Urinary bladder (tissue), 4 donors: ENCODE measurements around the gene CCT8. TPM values are rescaled to one million over a fixed set of nuclear protein-coding genes. Genes with fewer than 3 reads are reported as not detected.

Experiments
- DNase-seq: peaks from one replicate; pipeline ENCODE4 v3.0.0-alpha.2; 2015; ENCODE audit errors: extremely low spot score
- H3K27ac ChIP-seq: one replicate; pipeline ENCODE4 v1.5.1; 2013; ENCODE audit warnings: low read depth, mild to moderate bottlenecking, moderate library complexity
- H3K36me3 ChIP-seq: one replicate; pipeline ENCODE4 v1.6.1; 2013; ENCODE audit warnings: mild to moderate bottlenecking, moderate library complexity; ENCODE audit not compliant: insufficient read depth
- H3K4me1 ChIP-seq: one replicate; pipeline ENCODE4 v1.6.1; 2013; ENCODE audit warnings: mild to moderate bottlenecking, moderate library complexity; ENCODE audit not compliant: insufficient read depth
- H3K4me3 ChIP-seq: one replicate; pipeline ENCODE4 v1.5.1; 2013; ENCODE audit warnings: low read depth, low read length
- WGBS: extraction: QIAGEN DNeasy Blood & Tissue Kit; methylation state at CpG from one replicate; pipeline ENCODE4 v1.1.7; 2013; 5-methylcytosine and 5-hydroxymethylcytosine counted together
- polyA plus RNA-seq: library from polyadenylated mRNA; stranded (reverse); fragments of 200-250 nt; gene quantifications from one replicate; pipeline ENCODE4 v1.2.3, GENCODE V29; 2013
- total RNA-seq: library from RNA; depleted of rRNA; stranded (reverse); fragments of >200 nt; gene quantifications from one replicate; pipeline ENCODE4 v1.2.3, GENCODE V29; 2014
- donor health status: healthy with polysubstance abuse.
- donor health status: healthy.

The CCT8 gene
- total and polyA plus RNA-seq, 2 donors = 95.4 to 134 TPM

DNA sequence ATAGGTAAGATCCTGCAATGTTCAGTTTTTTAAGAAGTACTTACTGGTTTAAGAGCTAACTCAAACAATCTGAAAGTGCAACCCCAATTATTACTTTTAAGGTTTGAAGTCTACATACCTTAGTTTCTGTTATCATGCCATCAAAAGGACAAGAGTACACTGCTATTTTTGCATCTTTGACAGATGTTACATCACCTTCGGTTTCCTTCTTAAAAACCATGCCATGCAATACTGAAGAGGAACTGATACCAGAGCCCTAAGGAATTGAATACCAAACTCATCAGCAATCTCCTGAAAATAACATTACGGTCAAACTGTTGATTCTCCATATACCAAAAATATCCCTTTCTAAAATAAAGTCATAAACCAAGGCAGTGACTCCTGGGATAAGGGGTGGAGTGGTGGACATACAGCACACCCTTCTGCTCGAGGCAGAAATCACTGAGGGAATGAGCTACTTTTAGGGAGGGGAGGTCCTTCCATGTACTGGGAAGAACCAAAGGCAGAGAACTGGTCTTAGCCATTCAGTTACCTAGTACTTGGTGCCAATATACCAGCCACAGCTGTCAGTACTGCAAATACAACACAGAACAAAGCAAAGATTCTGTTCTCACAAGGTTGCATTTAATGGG lies 8.5 kb downstream of the CCT8 start:
- H3K4me1 ChIP-seq = no peaks in the 10 kb centered on the region
- no peak overlapping the region for H3K4me3 ChIP-seq
- no peak overlapping the region for H3K27ac ChIP-seq
- 79% methylated on average over 3 of the region's 3 CpGs for WGBS
- DNase-seq = no peak
- H3K36me3 ChIP-seq = peaks cover 6% of the 10 kb centered on the region

DNA sequence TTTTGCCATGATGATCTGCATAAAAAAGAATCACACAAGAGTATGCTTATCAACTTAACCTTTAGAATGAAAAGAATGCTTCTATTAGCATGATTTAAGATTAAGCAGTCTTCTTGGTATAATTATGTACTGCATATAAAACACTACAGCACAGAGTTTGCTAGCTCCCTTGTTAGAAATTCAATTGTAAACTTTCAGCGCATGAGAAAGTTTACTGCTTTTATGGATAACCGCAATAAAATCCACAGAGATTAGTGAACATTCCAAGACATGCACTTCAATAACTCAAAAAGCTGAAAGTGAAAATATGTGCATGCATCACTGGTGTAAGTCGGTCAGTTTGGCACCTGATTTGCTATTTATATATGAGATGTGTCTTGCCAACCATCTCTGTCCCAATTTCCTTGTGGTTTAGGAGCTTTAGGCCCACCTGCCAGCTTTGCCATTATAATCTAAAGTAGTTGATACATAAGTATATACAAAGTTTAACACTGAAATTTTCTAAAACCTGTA lies 16.9 kb downstream of the CCT8 start:
- Histone ChIP-seq H3K36me3 (peaks cover 2% of the 10 kb centered on the region), H3K27ac (no peak overlapping the region), H3K4me3 (no peak overlapping the region), H3K4me1 (no peaks in the 10 kb centered on the region)
- no peak for DNase-seq
- 36% methylated on average over 3 of the region's 3 CpGs for WGBS

DNA sequence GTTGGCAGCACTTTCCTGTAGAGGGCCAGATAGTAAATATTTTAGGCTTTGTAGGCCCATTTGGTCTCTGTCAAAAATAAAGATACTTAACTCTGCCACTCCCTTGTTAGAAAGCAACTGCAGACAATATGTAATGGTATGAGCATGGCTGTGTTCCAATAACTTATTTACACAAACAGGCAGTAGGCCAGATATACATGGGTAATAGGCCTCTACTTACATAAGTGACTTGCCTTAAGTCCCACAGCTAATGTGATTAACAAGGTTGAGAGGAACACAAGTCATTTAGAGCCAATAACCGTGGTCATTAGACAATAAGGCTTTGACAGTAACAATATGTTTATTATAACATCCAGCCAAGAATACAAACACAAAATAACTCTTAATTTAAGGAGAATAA lies 17.4 kb downstream of the CCT8 start:
- 51% methylated on average over 1 of the region's 1 CpG for WGBS
- H3K36me3 ChIP-seq = peaks cover 2% of the 10 kb centered on the region
- H3K4me1 ChIP-seq = no peaks in the 10 kb centered on the region
- no peak overlapping the region for H3K27ac ChIP-seq
- DNase-seq = no peak
- H3K4me3 ChIP-seq = no peak overlapping the region

- Histone ChIP-seq H3K4me1 (no peaks in the 10 kb centered on the region), H3K36me3 (peaks cover 5% of the 10 kb centered on the region), H3K27ac (no peak overlapping the region), H3K4me3 (no peak overlapping the region)
- 81% methylated on average over 5 of the region's 5 CpGs for WGBS
- DNase-seq = no peak
Measured at GRCh38 chr21:29055080-29055479, 18.4 kb downstream of the CCT8 start.

GRCh38 chr21:29053656-29054055 lies 19.8 kb downstream of the CCT8 start:
- Histone ChIP-seq H3K4me1 (no peaks in the 10 kb centered on the region), H3K27ac (no peak overlapping the region), H3K4me3 (no peak overlapping the region), H3K36me3 (peaks cover 5% of the 10 kb centered on the region)
- DNase-seq = no peak
- WGBS = 69% methylated on average over 4 of the region's 4 CpGs

- WGBS = 74% methylated on average over 5 of the region's 5 CpGs
- no peak for DNase-seq
- Histone ChIP-seq H3K4me1 (no peaks in the 10 kb centered on the region), H3K36me3 (peaks cover 5% of the 10 kb centered on the region), H3K27ac (no peak overlapping the region), H3K4me3 (no peak overlapping the region)
Measured at GRCh38 chr21:29053011-29053553, 20.4 kb downstream of the CCT8 start.

DNA sequence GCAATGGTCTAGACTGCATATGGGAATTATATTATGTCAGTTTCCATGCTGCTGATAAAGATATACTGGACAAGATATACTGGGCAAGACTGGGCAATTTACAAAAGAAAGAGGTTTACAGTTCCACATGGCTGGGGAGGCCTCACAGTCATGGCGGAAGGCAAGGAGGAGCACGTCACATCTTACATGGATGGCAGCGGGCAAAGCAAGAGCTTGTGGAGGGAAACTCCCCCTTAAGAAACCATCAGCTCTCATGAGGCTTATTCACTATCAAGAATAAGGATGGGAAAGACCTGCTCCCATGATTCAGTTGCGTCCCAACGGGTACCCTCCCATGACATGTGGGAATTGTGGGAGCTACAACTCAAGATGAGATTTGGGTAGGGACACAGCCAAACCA lies 21.2 kb downstream of the CCT8 start:
- Histone ChIP-seq H3K27ac (no peak overlapping the region), H3K4me1 (no peaks in the 10 kb centered on the region), H3K36me3 (peaks cover 5% of the 10 kb centered on the region), H3K4me3 (no peak overlapping the region)
- WGBS = 99% methylated on average over 5 of the region's 5 CpGs
- DNase-seq = no peak

DNA sequence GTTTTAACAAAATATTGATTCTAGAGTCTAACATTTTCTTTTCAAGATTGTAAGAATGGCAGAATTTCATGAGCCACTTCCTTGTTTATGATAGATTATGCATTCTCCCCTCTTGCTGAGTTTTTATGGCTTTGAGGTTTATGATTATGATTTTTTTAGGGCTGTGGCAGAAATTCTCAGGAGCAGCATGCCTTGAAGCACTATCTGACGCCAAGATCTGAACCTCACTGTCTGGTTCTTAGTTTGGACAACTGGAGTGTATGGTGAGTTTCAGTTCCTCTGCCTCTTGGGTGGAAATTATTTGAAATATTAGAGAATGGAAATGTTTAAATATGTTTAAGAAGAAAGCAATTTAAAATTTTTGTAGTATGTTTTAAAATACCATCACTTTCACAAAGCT lies 38.8 kb downstream of the CCT8 start:
- Histone ChIP-seq H3K4me3 (no peak overlapping the region), H3K4me1 (no peaks in the 10 kb centered on the region), H3K36me3 (peaks cover 1% of the 10 kb centered on the region), H3K27ac (no peak overlapping the region)
- no peak for DNase-seq
- 87% methylated on average over 1 of the region's 1 CpG for WGBS

DNA sequence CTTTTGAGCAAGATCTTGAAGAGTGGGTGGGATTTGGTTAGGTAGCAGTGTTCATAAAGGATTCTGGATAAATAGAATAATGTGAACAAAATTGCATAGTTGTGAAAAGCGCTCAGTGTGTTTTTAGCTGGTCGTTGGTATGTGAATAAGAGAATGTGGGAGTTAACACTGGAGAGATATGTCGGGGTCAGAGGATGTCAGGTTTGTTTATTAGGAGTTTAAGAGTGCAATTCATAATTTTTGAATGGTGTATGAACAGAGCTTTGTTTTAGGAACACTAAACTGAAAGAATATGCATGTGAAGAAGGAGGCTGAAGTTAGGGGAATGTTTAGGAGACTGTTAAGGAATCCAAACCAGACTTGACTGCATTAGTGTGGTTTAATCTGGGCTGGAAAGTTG lies 39.6 kb downstream of the CCT8 start:
- H3K4me1 ChIP-seq = no peaks in the 10 kb centered on the region
- WGBS = 80% methylated on average over 3 of the region's 3 CpGs
- peaks cover under 1% of the 10 kb centered on the region for H3K36me3 ChIP-seq
- H3K27ac ChIP-seq = no peak overlapping the region
- DNase-seq = no peak
- H3K4me3 ChIP-seq = no peak overlapping the region

DNA sequence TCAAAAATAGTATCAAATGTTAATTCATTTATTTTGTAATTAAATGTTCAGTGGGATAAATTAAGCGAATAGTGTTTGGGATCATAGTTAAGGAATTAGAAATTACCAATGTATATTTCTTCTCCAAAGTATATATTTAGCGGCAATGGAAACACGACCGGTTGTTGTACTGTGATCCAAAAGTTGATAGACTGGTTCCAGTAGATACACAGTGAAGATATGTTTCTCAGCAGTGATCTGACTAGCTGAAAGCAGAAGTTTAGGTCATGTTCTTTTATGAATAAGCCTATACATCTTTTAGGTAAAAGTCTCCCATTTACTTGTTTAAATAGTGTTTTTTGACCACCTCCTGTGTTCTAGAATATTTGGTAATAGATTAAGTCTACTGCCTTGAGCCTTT lies 40.1 kb downstream of the CCT8 start:
- Histone ChIP-seq H3K36me3 (no peaks in the 10 kb centered on the region), H3K27ac (no peak overlapping the region), H3K4me1 (no peaks in the 10 kb centered on the region), H3K4me3 (no peak overlapping the region)
- no peak for DNase-seq
- 62% methylated on average over 4 of the region's 4 CpGs for WGBS

DNA sequence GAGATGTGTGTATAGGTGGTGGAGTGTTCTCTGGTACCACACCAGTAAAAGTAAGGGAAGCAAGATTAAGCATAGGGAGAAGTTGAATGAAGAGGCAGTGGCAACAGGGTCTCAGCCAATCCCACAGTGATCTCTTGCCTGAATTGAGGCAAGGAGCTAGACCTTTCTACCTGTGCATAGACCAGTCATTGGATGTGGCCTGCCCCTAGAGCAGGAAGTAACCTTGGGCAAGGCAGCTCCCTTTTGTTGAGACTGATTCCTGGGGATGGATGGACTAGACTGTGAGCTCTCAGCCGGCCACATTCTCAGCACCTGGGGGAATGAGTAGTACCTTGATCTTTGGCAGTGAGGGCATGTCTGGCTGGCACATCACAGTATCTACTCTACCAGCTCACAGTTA lies 42.5 kb downstream of the CCT8 start:
- Histone ChIP-seq H3K4me1 (no peaks in the 10 kb centered on the region), H3K4me3 (no peak overlapping the region), H3K36me3 (no peaks in the 10 kb centered on the region), H3K27ac (no peak overlapping the region)
- DNase-seq = no peak
- WGBS = 96% methylated on average over 1 of the region's 1 CpG

- WGBS = 94% methylated on average over 1 of the region's 1 CpG
- no peak overlapping the region for H3K4me3 ChIP-seq
- no peak overlapping the region for H3K27ac ChIP-seq
- no peaks in the 10 kb centered on the region for H3K36me3 ChIP-seq
- no peaks in the 10 kb centered on the region for H3K4me1 ChIP-seq
- DNase-seq = no peak
Measured at GRCh38 chr21:29029524-29029923, 43.9 kb downstream of the CCT8 start.

DNA sequence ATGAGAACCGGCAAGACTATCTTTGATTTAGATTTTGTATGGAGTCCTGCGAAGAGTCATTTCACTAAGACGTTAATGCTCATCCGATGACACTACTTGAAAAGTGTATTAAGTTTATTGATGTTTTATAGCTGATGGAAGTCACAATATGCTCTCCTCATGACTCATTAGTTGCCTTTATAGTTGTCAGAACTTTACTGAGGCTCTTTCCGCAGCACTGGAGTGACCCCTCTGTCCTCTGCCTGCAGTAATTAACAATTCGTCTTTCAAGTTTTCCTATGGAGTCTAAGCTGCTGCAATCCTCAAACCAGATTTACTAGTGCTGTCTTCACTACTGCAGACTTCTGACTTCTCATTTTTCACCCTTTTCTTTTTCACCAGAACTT lies 48.1 kb downstream of the CCT8 start:
- Histone ChIP-seq H3K27ac (no peak overlapping the region), H3K4me3 (peak overlapping the region; percentile 52), H3K4me1 (no peaks in the 10 kb centered on the region), H3K36me3 (no peaks in the 10 kb centered on the region)
- DNase-seq = no peak
- 3% methylated on average over 6 of the region's 6 CpGs for WGBS

- H3K4me1 ChIP-seq = no peaks in the 10 kb centered on the region
- under 1% methylated on average over 48 of the region's 48 CpGs for WGBS
- peak within 1 kb of the TSS; percentile 52 for H3K4me3 ChIP-seq
- peak; percentile 93 for DNase-seq
- no peaks in the 10 kb centered on the region for H3K36me3 ChIP-seq
- H3K27ac ChIP-seq = peak within 1 kb of the TSS; percentile 99
Measured at GRCh38 chr21:29024474-29025327, 48.7 kb downstream of the CCT8 start, which contains the start of gene USP16. USP16 (plus strand) TSS chr21:29024668; CDS start chr21:29027914, 3,246 bp downstream.
